ENCODE data around the gene MEN1.
A peak's percentile ranks its signal among the peaks of the same experiment; 100 is the strongest.
"Not testable (repeated sequence)": the region's sequence is repeated elsewhere in the genome, so short reads cannot be mapped to it uniquely, and the experiment has no call there.

The MEN1 gene

GRCh38 chr11:64831411-64831891 is 21.1 kb upstream of the MEN1 start:
- DNase-seq, result no peak

- DNase-seq, result no peak
Observed at GRCh38 chr11:64829536-64830251, 19.3 kb upstream of the MEN1 start.

GRCh38 chr11:64827451-64827839 is 17.1 kb upstream of the MEN1 start:
- no peak for DNase-seq

GRCh38 chr11:64826578-64827450 is 16.5 kb upstream of the MEN1 start:
- no peak for DNase-seq

- DNase-seq, result no peak
Observed at GRCh38 chr11:64826062-64826461, 15.7 kb upstream of the MEN1 start.

GRCh38 chr11:64823568-64824119 is 13.3 kb upstream of the MEN1 start:
- no peak for DNase-seq

GRCh38 chr11:64817476-64817875 is 7.1 kb upstream of the MEN1 start:
- DNase-seq, result no peak

GRCh38 chr11:64815433-64815832 is 5.1 kb upstream of the MEN1 start:
- DNase-seq, result not testable (repeated sequence)

- no peak for DNase-seq
Observed at GRCh38 chr11:64814712-64815187, 4.4 kb upstream of the MEN1 start.

- DNase-seq, result no peak
Observed at GRCh38 chr11:64813826-64814225, 3.5 kb upstream of the MEN1 start.

GRCh38 chr11:64810891-64811272 is 531 bp upstream of the MEN1 start:
- DNase-seq, result no peak

- no peak for DNase-seq
Observed at GRCh38 chr11:64809781-64810241, 540 bp downstream of the MEN1 start.

- DNase-seq, result no peak
Observed at GRCh38 chr11:64805481-64805880, 4.9 kb downstream of the MEN1 start.

- DNase-seq, result no peak
Observed at GRCh38 chr11:64804346-64805210, 5.8 kb downstream of the MEN1 start.

GRCh38 chr11:64803846-64804345 is 6.5 kb downstream of the MEN1 start:
- no peak for DNase-seq

- DNase-seq, result peak; percentile 77
Observed at GRCh38 chr11:64803158-64803845, 7.0 kb downstream of the MEN1 start, which contains the start of gene MAP4K2. MAP4K2 (minus strand) TSS chr11:64803214; CDS start chr11:64803149, 65 bp downstream.

GRCh38 chr11:64802370-64803157 is 7.8 kb downstream of the MEN1 start:
- no peak for DNase-seq

- no peak for DNase-seq
Observed at GRCh38 chr11:64801561-64802369, 8.6 kb downstream of the MEN1 start.

GRCh38 chr11:64801158-64801464 is 9.2 kb downstream of the MEN1 start:
- DNase-seq, result no peak

Measured in T1000 (cell line).